T-helper 2 cell (primary cell): Measurements from ENCODE around the gene ATP2C1.
A peak's percentile ranks its signal among the peaks of the same experiment; 100 is the strongest.
"Not testable (repeated sequence)": the region's sequence is repeated elsewhere in the genome, so short reads cannot be mapped to it uniquely, and the experiment has no call there.

Source experiments
- DNase-seq, 5 experiments: peaks; one replicate each; pipeline versions ENCODE4 v3.0.0 to v3.0.0-alpha.2; 2012 to 2022
- total RNA-seq, 2 donors: gene quantifications; one replicate each; lab custom pipeline; 2026; lab: John Stamatoyannopoulos, UW

The ATP2C1 gene, protein sequence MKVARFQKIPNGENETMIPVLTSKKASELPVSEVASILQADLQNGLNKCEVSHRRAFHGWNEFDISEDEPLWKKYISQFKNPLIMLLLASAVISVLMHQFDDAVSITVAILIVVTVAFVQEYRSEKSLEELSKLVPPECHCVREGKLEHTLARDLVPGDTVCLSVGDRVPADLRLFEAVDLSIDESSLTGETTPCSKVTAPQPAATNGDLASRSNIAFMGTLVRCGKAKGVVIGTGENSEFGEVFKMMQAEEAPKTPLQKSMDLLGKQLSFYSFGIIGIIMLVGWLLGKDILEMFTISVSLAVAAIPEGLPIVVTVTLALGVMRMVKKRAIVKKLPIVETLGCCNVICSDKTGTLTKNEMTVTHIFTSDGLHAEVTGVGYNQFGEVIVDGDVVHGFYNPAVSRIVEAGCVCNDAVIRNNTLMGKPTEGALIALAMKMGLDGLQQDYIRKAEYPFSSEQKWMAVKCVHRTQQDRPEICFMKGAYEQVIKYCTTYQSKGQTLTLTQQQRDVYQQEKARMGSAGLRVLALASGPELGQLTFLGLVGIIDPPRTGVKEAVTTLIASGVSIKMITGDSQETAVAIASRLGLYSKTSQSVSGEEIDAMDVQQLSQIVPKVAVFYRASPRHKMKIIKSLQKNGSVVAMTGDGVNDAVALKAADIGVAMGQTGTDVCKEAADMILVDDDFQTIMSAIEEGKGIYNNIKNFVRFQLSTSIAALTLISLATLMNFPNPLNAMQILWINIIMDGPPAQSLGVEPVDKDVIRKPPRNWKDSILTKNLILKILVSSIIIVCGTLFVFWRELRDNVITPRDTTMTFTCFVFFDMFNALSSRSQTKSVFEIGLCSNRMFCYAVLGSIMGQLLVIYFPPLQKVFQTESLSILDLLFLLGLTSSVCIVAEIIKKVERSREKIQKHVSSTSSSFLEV
- 63.0 to 87.0 reads per million in 2 donors for total RNA-seq

DNA sequence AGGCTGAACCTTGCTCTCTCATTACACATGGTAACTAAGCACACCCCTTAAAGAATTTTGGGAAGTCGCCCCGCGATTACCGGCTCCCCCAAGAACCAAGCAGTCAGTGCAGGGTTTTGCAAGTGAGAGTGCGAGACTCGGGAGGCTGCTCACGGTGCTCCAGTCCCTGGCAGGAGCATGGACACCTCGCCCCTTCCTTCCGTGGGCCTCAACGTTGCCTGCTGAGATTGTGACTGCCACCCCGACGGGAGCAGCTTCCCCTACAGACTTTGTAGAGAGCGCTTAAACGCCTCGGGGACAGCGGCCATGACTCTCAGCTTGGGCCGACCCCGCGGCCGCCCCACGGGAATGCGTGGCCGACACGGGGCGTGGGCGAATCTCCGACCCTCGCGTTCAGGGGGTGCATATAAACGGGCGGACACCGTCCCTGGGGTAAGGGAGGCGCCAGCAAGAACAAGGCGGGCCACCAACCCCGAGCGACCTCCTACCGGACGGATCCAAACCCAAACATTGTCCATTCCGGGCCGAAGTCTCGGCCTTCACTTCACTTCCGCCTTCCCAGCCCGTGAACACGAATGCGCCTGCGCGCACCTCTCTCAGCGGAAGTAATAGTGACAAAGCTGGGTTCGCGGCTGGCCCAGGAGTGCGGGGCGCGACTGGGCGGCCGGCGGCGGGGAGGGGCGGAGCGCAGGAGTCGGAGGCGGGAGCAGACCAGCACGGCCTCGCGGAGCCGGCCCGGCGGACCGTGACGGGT, at the start of gene ATP2C1:
TSS of gene ATP2C1 (plus strand) at position 709 of the 754 bp plus-strand sequence. CDS start 686 bp downstream, outside the sequence.
- DNase-seq = peak; percentile 82 to 93 (median 86)

DNA sequence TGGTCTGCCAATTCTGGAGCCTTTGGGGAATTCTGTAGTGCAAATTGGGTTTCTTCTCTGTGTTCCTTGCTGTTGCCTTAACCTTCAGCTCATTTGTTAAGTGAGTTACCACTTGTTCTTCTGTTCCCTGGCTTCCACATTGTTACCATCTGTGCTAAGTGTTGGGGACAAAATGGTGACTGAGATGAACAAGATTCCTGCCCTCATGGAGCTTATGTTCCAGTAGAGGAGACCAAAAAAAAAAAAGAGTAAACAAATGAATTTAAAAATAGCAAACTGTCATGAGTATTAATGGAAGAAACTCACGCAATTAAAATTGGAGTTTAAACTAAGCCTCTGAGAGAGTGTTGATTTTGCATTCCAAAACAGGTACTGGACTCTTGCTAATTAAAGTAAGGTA, 49.4 kb upstream of the ATP2C1 start:
- DNase-seq = no peak

DNA sequence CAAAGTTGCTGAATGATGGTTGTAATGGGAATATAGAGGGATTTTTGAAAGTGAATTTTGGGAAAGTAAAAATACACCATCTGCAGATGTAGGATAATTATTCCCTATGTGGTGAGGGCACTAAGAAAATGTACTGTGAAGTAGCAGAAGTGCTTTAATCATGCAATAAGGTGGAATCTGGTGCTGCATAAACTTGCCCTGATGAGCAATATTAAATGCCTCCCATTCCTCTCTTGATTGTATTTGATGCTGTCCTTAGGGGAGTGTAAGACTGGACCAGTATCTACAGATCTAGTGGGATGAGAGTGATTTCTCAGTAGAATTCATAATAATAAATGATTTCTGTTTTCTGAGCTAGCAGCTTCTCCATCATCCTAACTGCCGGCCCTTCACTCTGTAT, 47.7 kb upstream of the ATP2C1 start:
- no peak for DNase-seq

DNA sequence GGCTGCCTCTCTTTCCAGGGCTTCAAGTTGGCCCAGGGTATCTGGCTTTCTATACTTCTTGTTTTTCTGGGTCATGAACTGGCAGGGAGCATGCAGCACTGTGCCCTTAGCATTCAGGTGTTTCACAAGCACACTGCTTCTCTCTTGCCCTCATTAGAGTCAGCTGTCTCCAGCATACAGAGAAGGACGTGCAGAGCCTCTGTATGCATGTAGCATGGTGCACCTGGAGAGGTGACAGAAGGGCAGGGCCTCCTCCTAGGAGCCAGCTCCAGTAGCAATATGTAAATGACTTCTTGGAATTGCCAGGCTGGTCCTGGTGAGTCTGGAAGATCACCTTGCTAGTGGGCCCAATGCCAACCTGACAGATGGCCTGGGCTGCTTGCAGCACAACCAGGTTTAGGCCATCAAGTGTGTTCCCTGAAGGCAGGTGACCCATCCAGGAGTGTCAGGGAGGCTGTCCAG, 44.8 kb upstream of the ATP2C1 start:
- DNase-seq = peak in 1 of 5 experiments; percentile 29

DNA sequence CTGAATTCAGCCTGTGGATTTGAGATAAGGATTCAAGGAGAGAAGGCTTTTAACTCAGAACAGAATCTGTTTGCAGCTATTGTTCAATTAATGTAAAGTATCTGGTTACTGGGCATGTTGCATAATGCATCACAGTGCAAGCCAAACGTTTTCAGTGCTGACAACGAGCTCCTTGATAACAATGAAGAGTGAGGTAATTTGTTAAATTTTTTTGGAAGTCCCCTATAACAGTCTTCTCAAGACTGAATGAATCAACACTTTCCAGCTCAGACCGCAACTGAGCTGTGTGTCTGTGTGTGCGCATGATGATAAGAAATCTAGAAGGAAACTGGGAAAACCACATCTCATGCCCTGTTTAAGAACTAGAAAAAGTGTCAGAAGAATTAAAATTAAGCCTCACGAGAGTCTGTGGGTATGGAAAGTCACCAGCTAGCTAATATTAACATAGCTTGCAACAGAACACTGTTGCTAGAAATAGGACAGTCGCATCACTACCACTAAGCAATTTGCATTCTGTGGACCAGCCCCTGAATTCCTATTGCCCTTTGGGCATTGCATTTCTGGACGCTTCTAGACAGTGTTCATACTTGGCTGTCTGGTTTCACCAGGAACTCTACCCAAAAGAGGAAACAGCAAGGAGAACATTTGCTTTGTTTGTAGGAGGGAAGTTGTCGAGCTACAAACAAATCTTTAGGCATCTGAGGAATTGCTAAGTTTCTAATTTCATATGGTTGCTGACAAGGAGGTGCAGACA, 43.7 kb upstream of the ATP2C1 start:
- peak in 3 of 5 experiments; percentile 9 to 95 (median 22) for DNase-seq

DNA sequence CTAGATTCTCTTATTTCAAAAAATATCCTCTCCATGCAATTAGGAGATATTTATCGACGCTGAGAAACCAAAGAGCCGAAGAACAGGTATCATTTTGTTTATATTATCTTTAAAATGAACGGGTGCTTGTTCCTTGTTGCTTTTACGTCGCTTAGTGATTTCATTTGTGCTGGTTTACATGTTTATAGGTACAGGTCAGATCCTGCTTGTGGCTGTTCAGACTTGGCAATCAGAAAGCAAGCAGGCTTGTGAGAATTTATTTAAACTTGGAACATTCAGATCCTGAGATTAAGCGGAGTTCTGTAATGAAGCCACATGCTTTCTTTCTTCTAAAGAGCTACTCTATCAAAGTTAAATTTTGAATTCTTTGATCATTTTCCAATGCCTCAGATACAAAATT, 43.0 kb upstream of the ATP2C1 start:
- DNase-seq = peak in 1 of 5 experiments; percentile 61

DNA sequence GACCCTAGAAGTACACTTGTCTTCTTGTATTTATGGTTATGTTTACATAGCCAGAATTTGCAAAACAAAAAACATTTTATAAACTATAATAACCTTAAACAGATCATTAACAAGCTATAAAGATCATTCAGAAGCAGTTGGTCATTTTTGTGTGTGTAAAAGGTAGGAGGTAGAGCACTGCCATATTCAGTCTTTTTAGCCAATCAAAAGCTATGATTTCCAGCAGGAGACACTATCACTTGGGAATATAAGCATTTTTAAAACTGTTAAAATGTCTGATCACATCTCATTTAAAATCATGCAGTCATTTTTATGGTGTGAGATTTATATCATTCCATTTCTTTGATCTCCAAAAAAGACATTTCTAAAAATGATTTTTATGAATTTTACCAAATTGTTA, 42.6 kb upstream of the ATP2C1 start:
- DNase-seq = peak in 1 of 5 experiments; percentile 21

DNA sequence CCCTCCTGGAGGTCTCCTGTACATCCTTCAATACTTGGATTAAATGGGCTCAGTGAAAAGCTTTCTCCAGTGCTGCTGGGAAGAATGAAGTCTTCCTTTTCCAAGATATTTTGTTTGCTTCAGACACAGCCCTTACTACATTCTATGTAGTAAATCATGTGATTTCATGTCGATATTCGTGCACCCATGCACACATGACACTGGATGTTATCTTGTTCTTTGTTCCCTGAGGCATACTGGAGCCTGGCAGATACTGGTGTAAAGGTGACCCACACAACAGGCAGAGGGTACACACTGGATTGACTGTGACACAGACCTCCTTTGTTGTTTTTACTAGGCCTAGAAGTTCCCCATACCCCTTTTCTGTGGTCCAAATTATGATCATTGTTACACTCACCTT, 40.3 kb upstream of the ATP2C1 start:
- no peak for DNase-seq

DNA sequence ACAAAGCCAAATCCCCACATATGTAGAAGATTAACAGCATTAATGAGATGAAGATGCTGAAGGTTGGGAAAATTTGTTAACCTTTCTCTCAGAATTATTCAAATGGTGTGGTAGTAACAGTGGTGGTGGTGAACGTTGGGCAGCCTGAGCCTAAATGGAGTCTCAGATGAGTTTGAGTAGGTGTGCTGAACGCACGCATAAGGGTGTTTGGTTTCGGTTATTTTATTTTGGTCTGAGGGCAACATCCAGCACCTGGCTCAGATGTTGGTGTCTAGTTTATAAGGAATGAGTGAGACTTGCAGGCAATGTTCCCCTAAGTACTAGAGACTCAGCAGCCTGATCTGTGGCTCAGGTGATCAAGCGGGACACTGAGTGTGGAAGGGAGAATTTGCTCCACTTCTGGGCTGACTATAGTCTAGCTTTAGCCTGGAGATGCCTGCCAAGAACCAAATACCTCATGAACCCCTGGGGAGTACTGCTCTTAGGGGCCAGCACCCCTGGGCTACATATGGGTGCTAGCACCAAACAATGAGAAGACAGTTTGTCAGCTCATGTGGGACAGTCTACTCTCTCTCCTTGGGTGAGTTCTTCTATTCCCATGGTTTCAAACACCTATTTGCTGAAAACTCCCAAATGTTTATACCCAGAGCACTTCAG, 39.5 kb upstream of the ATP2C1 start:
- DNase-seq = peak in 1 of 5 experiments; percentile 24

DNA sequence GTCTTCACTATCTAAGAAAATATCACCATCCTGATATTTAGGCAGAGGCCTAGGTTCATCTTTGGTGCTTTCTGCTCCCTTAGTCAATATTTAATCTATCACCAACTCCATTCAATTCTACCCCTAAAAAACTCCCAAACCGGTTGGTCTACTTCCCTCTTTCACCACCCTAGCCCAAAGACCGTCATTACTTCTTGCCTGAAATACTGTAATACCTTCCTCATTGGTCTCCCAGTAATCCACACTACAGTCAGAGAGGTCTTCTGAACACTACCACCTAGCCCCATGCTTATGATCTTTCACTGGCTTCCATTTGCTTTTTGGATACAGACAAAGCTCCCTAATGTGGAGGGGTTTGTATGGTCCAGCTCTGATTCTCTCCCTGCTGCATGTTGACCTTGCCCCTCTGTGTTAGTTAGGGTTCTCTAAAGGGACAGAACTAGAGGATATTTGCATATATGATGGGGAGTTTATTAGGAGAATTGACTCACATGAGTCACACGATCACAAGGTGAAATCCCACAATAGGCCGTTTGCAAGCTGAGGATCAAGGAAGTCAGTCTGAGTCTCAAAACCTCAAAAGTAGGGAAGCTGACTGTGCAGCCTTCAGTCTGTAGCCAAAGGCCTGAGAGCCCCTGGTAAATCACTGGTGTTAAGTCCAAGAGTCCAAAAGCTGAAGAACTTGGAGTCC, 36.4 kb upstream of the ATP2C1 start:
- no peak for DNase-seq

DNA sequence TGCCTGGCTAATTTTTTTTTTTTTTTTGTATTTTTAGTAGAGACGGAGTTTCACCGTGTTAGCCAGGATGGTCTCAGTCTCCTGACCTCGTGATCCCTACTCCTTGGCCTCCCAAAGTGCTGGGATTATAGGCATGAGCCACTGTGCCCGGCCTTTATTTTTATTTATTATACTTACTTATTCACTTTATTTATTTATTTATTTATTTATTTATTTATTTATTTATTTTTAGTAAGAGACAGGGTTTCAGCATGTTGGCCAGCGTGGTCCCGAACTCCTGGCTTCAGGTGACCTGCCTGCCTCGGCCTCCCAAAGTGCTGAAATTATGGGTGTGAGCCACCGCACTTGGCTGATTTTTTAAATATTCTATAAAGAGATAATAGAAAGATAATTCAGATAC, 31.8 kb upstream of the ATP2C1 start:
- not testable (repeated sequence) for DNase-seq

DNA sequence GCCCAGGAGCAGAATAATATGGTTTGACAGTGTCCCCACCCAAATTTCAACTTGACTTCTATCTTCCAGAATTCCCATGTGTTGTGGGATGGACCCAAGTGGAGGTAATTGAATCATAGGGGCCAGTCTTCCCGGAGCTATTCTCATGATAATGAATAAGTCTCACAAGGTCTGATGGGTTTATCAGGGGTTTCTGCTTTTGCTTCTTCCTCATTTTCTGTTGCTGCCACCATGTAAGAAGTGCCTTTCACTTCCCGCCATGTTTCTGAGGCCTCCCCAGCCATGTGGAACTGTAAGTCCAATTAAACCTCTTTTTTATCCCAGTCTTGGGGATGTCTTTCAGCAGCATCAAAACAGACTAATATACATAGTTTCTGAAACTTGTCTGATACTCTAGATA, 28.4 kb upstream of the ATP2C1 start:
- no peak for DNase-seq

DNA sequence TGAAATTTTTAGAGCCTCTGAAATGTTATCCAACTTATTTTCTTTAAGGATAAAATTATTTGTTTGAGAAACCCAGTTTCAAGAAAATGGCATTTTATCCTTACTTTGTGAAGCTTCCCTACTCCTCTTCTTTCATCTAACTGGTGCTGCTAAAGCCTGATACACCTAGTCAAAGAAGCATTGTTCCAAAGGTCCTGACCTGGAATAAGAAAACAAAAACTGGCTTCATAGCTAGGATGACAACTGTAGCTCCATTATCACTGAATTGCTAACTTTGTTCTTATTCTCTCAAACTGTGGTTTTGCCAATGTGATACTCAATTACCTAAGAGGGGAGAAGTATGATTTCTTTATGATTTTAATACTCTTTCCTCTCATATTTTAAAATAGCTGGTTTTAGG, 27.6 kb upstream of the ATP2C1 start:
- DNase-seq = no peak

DNA sequence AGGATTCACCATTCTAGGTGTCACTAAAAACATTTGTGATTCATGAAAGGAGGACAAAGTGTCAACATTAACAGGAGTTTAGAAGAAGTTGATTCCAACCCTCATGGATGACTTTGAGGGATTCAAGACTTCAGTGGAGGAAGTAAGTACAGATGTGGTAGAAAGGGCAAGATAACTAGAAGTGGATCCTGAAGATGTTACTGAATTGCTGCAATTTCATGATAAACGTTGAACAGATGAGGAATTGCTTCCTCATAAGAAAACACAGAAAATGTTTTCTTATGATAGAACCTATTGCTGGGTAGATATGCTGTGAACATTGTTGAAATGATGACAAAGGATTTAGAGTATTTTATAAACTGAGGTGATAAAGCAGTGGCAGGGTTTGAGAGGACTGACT, 23.5 kb upstream of the ATP2C1 start:
- no peak for DNase-seq

DNA sequence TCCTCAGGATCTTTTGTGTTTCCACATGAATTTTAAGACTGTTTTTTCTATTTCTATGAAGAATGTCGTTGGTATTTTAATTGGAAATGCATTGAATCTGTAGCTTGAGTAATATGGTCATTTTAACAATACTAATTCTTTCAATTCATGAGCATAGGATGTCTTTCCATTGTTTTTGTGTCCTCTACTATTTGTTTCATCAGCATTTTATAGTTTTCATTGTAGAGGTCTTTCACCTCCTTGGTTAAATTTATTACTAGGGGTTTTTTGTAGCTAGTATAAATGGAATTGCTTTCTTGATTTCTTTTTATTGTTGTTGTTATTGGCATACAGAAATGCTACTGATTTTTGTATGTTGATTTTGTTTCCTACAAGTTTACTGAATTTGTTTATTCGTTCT, 17.3 kb upstream of the ATP2C1 start:
- no peak for DNase-seq

DNA sequence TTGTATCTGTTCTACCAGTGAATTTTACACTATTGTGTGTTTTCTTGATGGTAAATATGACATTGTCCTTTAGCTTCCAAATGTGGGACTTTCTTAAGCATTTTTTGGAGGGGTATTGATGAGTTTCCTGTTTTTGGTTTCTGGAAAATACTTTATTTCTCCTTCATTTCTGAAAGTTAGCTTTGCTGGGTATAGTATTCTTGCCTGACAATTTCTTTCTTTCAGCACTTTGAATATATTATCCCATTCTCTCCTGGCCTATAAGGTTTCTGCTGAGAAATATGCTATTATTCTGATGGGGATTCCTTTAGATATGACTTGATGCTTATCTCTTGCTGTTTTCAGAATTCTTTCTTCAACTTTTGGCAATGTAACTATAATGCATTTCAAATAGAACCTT, 15.4 kb upstream of the ATP2C1 start:
- DNase-seq = no peak

DNA sequence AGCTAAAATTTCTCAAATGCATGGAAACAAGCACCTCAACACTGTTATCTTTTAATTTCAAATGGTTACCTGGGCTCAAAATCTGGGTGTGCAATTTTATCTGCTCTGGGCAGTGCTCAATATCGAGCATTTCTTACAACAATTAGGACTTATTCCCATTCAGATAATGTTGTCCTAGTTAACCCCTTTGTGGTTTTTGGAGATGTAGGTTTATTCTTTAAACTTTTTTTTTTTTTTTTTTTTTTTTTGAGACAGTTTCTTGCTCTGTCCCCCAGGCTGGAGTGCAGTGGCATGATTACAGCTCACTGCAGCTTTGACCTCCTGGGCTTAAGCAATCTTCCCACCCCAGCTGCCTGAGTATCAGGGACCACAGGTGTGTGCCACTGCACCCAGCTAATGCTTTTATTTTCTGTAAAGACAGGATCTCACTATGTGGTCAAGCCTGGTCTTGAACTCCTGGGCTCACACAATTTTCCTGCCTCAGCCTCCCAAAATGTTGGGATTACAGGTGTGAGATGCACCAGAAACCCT, 4.4 kb upstream of the ATP2C1 start:
- no peak for DNase-seq

DNA sequence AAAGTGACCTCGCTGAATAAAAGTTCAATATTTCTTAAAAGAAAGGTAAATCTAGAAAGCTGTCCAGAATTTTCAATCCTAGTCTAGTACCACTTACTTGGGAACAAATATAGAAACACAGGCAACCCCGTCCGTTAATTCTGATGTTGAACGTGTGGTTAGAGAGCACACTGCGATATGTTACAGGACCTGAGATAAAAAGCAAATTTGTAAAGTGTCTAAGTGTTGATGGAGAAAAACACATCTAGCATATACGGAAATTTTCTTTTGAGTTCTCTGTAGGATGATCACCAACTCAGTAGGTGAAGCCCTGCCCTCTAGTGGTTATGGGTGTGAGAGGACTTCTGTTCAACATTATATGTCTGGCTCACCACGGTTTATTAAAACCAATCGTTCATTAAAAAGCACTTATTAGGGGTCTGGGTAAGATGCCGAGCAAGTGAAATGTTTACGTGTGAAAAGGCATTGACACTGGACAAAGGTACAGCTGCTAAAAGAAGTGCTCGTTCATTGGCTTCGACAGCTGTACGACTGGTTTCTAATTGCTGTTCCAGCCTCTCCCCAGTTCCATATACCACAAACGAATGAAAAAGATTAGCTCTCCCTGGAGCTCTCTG, 1.0 kb upstream of the ATP2C1 start:
- DNase-seq = peak in 4 of 5 experiments; percentile 35 to 89 (median 49)

DNA sequence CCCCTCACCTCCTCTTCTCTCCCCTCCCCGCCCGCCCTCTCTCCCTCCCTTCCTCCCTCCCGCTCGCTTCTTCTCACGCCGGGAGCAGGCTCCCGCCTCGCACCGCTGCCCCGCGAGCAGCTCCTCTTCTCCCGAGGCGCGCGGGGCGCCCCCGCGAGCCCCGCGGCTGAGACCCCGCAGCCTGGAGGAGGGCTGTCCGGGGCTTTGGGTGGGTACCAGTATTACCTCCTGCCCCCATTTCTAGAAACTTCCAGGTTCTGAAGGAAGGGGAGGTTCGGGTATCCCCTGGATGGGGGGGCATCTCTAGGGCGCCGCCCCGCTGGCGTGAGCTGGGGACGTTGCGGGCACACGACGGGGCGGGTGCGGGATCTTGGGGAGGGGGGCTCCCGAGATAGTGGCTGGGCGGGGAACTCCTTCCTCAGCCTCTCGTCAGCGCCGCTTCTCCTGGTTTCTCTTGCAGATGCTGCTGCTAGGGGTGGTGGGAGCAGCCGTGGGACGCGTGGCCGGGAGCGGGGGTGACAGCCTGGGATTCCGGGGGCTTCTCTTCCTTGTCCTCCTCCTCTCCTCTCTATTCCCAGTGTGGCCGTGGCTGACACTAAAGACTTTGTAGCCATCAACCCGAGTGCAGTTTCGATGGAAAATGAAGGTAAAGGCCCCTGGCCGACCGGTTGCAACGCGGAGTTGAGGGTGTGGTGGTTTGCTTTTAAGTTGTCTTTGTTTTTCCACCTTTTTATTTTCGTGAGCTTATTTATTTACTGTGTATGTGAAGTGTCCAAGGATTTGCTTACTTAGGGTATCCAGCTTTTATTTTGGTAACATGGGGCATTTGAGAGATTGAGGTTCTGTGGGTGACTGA, 474 bp downstream of the ATP2C1 start:
- peak; percentile 16 to 62 (median 49) for DNase-seq
